ENCODE measurements around the gene PHLPP1. TPM values are rescaled to one million over a fixed set of nuclear protein-coding genes. Genes with fewer than 3 reads are reported as not detected.

PHLPP1 gene
- total and polyA plus RNA-seq, 9 of the 15 experiments (the other 6 are each of a cell fraction or from before 2014, with no cell fraction given) = 0.56 to 9.0 (median 4.5) TPM

DNA sequence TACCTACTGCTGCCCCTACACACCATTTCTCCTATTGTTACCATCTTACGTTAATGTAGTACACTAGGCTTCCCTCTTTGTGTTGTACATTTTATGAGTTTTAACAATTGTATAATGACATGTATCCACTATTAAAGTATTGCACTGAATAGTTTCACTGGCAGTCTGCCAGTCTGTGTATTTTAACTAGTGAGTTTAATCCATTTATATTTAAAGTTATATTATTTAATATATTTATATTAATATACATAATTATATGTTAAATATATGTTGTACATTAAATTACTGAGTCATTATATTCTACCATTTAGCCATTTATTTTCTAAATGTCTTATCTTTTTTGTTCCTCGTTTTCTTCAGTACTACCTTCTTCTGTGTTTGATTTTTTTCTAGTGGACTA, 44.8 kb upstream of the PHLPP1 start:
- intact Hi-C loops (cut with micrococcal nuclease) (no loop called here), in situ Hi-C loops (cut with MboI) (no loop called here)
- Histone ChIP-seq H3K9ac (ENCODE audit: insufficient read depth in 1 of 2, low read depth in 2 of 2, low read length in 2 of 2) (no peak overlapping the region), H3K4me2 (ENCODE audit: insufficient read depth, low read length) (no peak overlapping the region), H3K9me1 (ENCODE audit: control insufficient read depth, insufficient read depth, low read length) (no peaks in the 10 kb centered on the region), H3K4me3 (no peak overlapping the region), H3K9me3 (replicated peaks; ENCODE audit: control insufficient read depth, insufficient read depth, low read depth, low read length) (no peaks in the 10 kb centered on the region), H3K27me3 (ENCODE audit: control insufficient read depth in 2 of 2, insufficient read depth in 2 of 2, low read length in 2 of 2) (no peaks in the 10 kb centered on the region), H3K36me3 (ENCODE audit: control insufficient read depth, insufficient read depth, low read length) (no peaks in the 10 kb centered on the region), H3K4me1 (replicated peaks in 1 of 2; ENCODE audit: control insufficient read depth in 2 of 2, insufficient read depth in 2 of 2, low read length in 2 of 2) (peaks cover 0 to 3% of the 10 kb centered on the region in 2 experiments; a peak in 1 of 5 replicates), H2AFZ (ENCODE audit: low read depth, low read length) (no peak overlapping the region), H3K79me2 (ENCODE audit: control insufficient read depth, insufficient read depth, low read length) (no peaks in the 10 kb centered on the region), H4K20me1 (replicated peaks; ENCODE audit: control insufficient read depth, insufficient read depth, low read length) (no peaks in the 10 kb centered on the region), H3K27ac (ENCODE audit: extremely low read depth, low read depth, low read length) (no peak overlapping the region)
- TF ChIP-seq ZNF507 (tag; conservative IDR thresholded peaks at IDR 0.05) (peak; percentile 85), CCAR2 (IDR thresholded peaks at IDR 0.05; ENCODE audit: low read depth, low read length) (no peak)
- BruUV-seq (replicated peaks) = no TSS peak
- no peak for FAIRE-seq
- ATAC-seq = no peak
- CTCF ChIA-PET (ENCODE audit: low intra/inter-chr PET ratio) = no interaction called here
- 75% methylated on average over 2 of the region's 2 CpGs for WGBS (ENCODE audit: insufficient coverage, low coverage, missing lambda C conversion rate)
- POLR2A ChIA-PET = interaction anchor here (0.6 kb wide), 1 partner anchor 180 kb away, joined by 3 read pairs; no protein-coding TSS in a partner anchor
- DNase-seq (ENCODE audit: extremely low read depth in 1 of 4, low spot score in 3 of 4) = no peak

DNA sequence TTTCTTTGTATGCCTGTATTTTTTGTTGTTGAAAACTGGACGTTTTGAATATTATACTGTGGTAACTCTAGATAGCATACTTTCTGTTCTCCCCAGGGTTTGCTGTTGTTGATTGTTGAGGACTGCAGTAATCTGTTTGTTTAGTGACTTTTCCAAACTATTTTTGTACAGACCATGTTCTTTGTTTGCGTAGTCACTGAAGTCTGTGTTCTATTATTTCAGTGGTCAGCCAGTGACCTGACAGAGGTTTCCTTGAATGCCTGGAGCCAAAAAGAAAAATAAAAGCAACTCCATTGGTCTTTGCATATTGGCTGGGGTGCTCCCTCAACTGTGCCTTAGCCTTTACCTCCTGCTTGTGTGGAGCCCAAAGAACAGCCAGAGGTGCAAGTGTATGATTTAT, 42.7 kb upstream of the PHLPP1 start:
- no peaks in the 10 kb centered on the region for H3K36me3 ChIP-seq (ENCODE audit: control insufficient read depth, insufficient read depth, low read length)
- 0 out of 2 replicates have a peak overlapping the region, but pooled peaks have one; percentile 14 for H2AFZ ChIP-seq (ENCODE audit: low read depth, low read length)
- FAIRE-seq (no peak), ATAC-seq (no peak), DNase-seq (ENCODE audit: extremely low read depth in 1 of 4, low spot score in 3 of 4) (no peak)
- H3K4me2 ChIP-seq (ENCODE audit: insufficient read depth, low read length) = no peak overlapping the region
- no peak overlapping the region for H3K4me3 ChIP-seq
- ChIA-PET CTCF (ENCODE audit: low intra/inter-chr PET ratio) (no interaction called here), POLR2A (no interaction called here)
- H3K9me3 ChIP-seq (replicated peaks; ENCODE audit: control insufficient read depth, insufficient read depth, low read depth, low read length) = no peaks in the 10 kb centered on the region
- no peaks in the 10 kb centered on the region for H4K20me1 ChIP-seq (replicated peaks; ENCODE audit: control insufficient read depth, insufficient read depth, low read length)
- no TSS peak for BruUV-seq (replicated peaks)
- H3K27ac ChIP-seq (ENCODE audit: extremely low read depth, low read depth, low read length) = no peak overlapping the region
- intact Hi-C loops (cut with micrococcal nuclease) = no loop called here
- WGBS (ENCODE audit: insufficient coverage, low coverage, missing lambda C conversion rate) = 25% methylated on average over 2 of the region's 2 CpGs
- no peak overlapping the region for H3K9ac ChIP-seq (ENCODE audit: insufficient read depth in 1 of 2, low read depth in 2 of 2, low read length in 2 of 2)
- no peaks in the 10 kb centered on the region for H3K4me1 ChIP-seq (replicated peaks in 1 of 2; ENCODE audit: control insufficient read depth in 2 of 2, insufficient read depth in 2 of 2, low read length in 2 of 2)
- H3K9me1 ChIP-seq (ENCODE audit: control insufficient read depth, insufficient read depth, low read length) = no peaks in the 10 kb centered on the region
- H3K27me3 ChIP-seq (ENCODE audit: control insufficient read depth in 2 of 2, insufficient read depth in 2 of 2, low read length in 2 of 2) = no peaks in the 10 kb centered on the region
- H3K79me2 ChIP-seq (ENCODE audit: control insufficient read depth, insufficient read depth, low read length) = no peaks in the 10 kb centered on the region
- TF ChIP-seq, protein P1, sequence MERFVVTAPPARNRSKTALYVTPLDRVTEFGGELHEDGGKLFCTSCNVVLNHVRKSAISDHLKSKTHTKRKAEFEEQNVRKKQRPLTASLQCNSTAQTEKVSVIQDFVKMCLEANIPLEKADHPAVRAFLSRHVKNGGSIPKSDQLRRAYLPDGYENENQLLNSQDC (CRISPR knock-in tag; IDR thresholded peaks at IDR 0.05) = no peak
- TF ChIP-seq, protein P2, sequence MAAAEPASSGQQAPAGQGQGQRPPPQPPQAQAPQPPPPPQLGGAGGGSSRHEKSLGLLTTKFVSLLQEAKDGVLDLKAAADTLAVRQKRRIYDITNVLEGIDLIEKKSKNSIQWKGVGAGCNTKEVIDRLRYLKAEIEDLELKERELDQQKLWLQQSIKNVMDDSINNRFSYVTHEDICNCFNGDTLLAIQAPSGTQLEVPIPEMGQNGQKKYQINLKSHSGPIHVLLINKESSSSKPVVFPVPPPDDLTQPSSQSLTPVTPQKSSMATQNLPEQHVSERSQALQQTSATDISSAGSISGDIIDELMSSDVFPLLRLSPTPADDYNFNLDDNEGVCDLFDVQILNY (CRISPR knock-in tag; IDR thresholded peaks at IDR 0.05) = no peak
- TF ChIP-seq ZEB2 (IDR thresholded peaks at IDR 0.05) = no peak
- in situ Hi-C loops (cut with MboI) = no loop called here
